ENCODE data around the gene ADGRG6.

GRCh38 chr6:142374091-142374770 is 72.4 kb downstream of the ADGRG6 start:
- no peak for TF ChIP-seq HDGF (IDR thresholded peaks at IDR 0.05; ENCODE audit: borderline replicate concordance)
- TF ChIP-seq ARNT (IDR thresholded peaks at IDR 0.05): no peak
- no peak for TF ChIP-seq SUZ12 (IDR thresholded peaks at IDR 0.05)
- no peak for TF ChIP-seq PKNOX1 (IDR thresholded peaks at IDR 0.05)
- no peak for TF ChIP-seq SP1 (IDR thresholded peaks at IDR 0.05)
- TF ChIP-seq CTBP1 (IDR thresholded peaks at IDR 0.05; ENCODE audit: borderline replicate concordance): no peak
- no peak for TF ChIP-seq L3MBTL2 (conservative IDR thresholded peaks at IDR 0.05)
- TF ChIP-seq FOXM1 (IDR thresholded peaks at IDR 0.05; ENCODE audit: borderline replicate concordance): no peak
- TF ChIP-seq BHLHE40 (IDR thresholded peaks at IDR 0.05; ENCODE audit: borderline replicate concordance): no peak
- TF ChIP-seq FOXA1 (IDR thresholded peaks at IDR 0.05): no peak
- no peak for TF ChIP-seq FOXK2 (IDR thresholded peaks at IDR 0.05)
- TF ChIP-seq LEF1 (IDR thresholded peaks at IDR 0.05; ENCODE audit: borderline replicate concordance): no peak

Measured in HEK293T (cell line).